ENCODE data around the gene GFI1. TPM values are rescaled to one million over a fixed set of nuclear protein-coding genes. Genes with fewer than 3 reads are reported as not detected.
"Not testable (repeated sequence)": the region's sequence is repeated elsewhere in the genome, so short reads cannot be mapped to it uniquely, and the experiment has no call there.

The GFI1 gene
- total and polyA plus RNA-seq, 11 donors: 0.04 to 0.93 (median 0.16) TPM; not detected in 2

GRCh38 chr1:92443893-92444292 is 42.8 kb downstream of the GFI1 start:
- intact Hi-C loops (cut with DNase I): no loop called here
- Histone ChIP-seq H3K27ac (no peak overlapping the region), H3K27me3 (no peaks in the 10 kb centered on the region), H3K9me3 (no peaks in the 10 kb centered on the region), H3K4me1 (peaks cover 0 to 5% (median 0%) of the 10 kb centered on the region in 12 donors), H3K36me3 (no peaks in the 10 kb centered on the region), H3K4me3 (no peak overlapping the region)
- 70 to 80% (median 75%) methylated on average over 3 of the region's 3 CpGs for WGBS, 4 donors
- ATAC-seq (no peak), DNase-seq (no peak)
- TF ChIP-seq POLR2A (IDR thresholded peaks at IDR 0.05): no peak
- no peak for TF ChIP-seq CTCF (IDR thresholded peaks at IDR 0.05)

- H3K27ac ChIP-seq: no peak overlapping the region
- WGBS, 4 donors: 85 to 90% (median 89%) methylated on average over 5 of the region's 5 CpGs
- H3K9me3 ChIP-seq: no peaks in the 10 kb centered on the region
- ATAC-seq (no peak), DNase-seq (no peak)
- TF ChIP-seq POLR2A (IDR thresholded peaks at IDR 0.05): no peak
- no peak overlapping the region for H3K4me3 ChIP-seq
- H3K4me1 ChIP-seq: peaks cover 0 to 5% (median 0%) of the 10 kb centered on the region in 12 donors
- intact Hi-C loops (cut with DNase I): no loop called here
- no peaks in the 10 kb centered on the region for H3K27me3 ChIP-seq
- H3K36me3 ChIP-seq: no peaks in the 10 kb centered on the region
Observed at GRCh38 chr1:92442351-92442750, 44.4 kb downstream of the GFI1 start.

- H3K27ac ChIP-seq: no peak overlapping the region
- 63 to 73% (median 67%) methylated on average over 32 of the region's 32 CpGs for WGBS, 4 donors
- ATAC-seq: peak in 1 of 4 donors; percentile 18
- intact Hi-C loops (cut with DNase I): no loop called here
- DNase-seq: no peak
- H3K4me3 ChIP-seq: no peak overlapping the region
- H3K9me3 ChIP-seq: peaks cover 0 to under 1% (median 0%) of the 10 kb centered on the region in 12 donors
- TF ChIP-seq CTCF (IDR thresholded peaks at IDR 0.05) (no peak), POLR2A (IDR thresholded peaks at IDR 0.05) (no peak)
- no peaks in the 10 kb centered on the region for H3K36me3 ChIP-seq
- peaks cover 0 to 2% (median 0%) of the 10 kb centered on the region in 12 donors for H3K4me1 ChIP-seq
- H3K27me3 ChIP-seq: no peaks in the 10 kb centered on the region
Observed at GRCh38 chr1:92441697-92442342, 44.9 kb downstream of the GFI1 start.

GRCh38 chr1:92441316-92441696 is 45.4 kb downstream of the GFI1 start:
- no peaks in the 10 kb centered on the region for H3K27me3 ChIP-seq
- H3K36me3 ChIP-seq: no peaks in the 10 kb centered on the region
- no peak overlapping the region for H3K4me3 ChIP-seq
- peaks cover 0 to 6% (median 0%) of the 10 kb centered on the region in 12 donors for H3K9me3 ChIP-seq
- intact Hi-C loops (cut with DNase I): no loop called here
- H3K27ac ChIP-seq: no peak overlapping the region
- WGBS, 4 donors: 93 to 95% (median 94%) methylated on average over 9 of the region's 9 CpGs
- H3K4me1 ChIP-seq: peaks cover 0 to 2% (median 0%) of the 10 kb centered on the region in 12 donors
- no peak for ATAC-seq
- TF ChIP-seq CTCF (IDR thresholded peaks at IDR 0.05) (no peak), POLR2A (IDR thresholded peaks at IDR 0.05) (no peak)
- DNase-seq: no peak

GRCh38 chr1:92439291-92439690 is 47.4 kb downstream of the GFI1 start:
- DNase-seq (no peak), ATAC-seq (no peak)
- TF ChIP-seq CTCF (IDR thresholded peaks at IDR 0.05): no peak
- TF ChIP-seq POLR2A (IDR thresholded peaks at IDR 0.05): no peak
- 79 to 94% (median 87%) methylated on average over 1 of the region's 1 CpG for WGBS, 4 donors
- H3K36me3 ChIP-seq: no peaks in the 10 kb centered on the region
- H3K9me3 ChIP-seq: peaks cover 0 to 10% (median 0%) of the 10 kb centered on the region in 12 donors
- no peak overlapping the region for H3K27ac ChIP-seq
- H3K4me3 ChIP-seq: no peak overlapping the region
- H3K27me3 ChIP-seq: no peaks in the 10 kb centered on the region
- H3K4me1 ChIP-seq: no peaks in the 10 kb centered on the region
- intact Hi-C loops (cut with DNase I): no loop called here

- H3K4me1 ChIP-seq; ATAC-seq; H3K27me3 ChIP-seq; intact Hi-C loops (cut with DNase I); H3K4me3 ChIP-seq; DNase-seq; H3K36me3 ChIP-seq; H3K27ac ChIP-seq: not testable (repeated sequence)
- peaks cover 0 to 10% (median 0%) of the 10 kb centered on the region in 12 donors for H3K9me3 ChIP-seq
- 69 to 89% (median 76%) methylated on average over 1 of the region's 1 CpG for WGBS, 4 donors
Observed at GRCh38 chr1:92434572-92434971, 52.2 kb downstream of the GFI1 start.

Measured in heart left ventricle (tissue), 16 donors.